Endometrial microvascular endothelial cells (primary cell): ENCODE results near the gene DYNC1I1. TPM values are rescaled to one million over a fixed set of nuclear protein-coding genes. Genes with fewer than 3 reads are reported as not detected.

ENCODE experiments used
- in situ Hi-C: cut with HindIII; loops from 2 replicates; pipeline ENCODE4 v1.10.0; 2017; ENCODE audit warnings: low sequenced_read_pairs, low pct_unique_long_range_greater_than_20kb; ENCODE audit errors: inconsistent ontology term
- total RNA-seq: library from RNA; depleted of rRNA; stranded (reverse); fragments of >200 nt; gene quantifications from one replicate; pipeline ENCODE4 v1.2.3, GENCODE V29; 2015; ENCODE audit errors: inconsistent ontology term

Gene DYNC1I1
- total RNA-seq, 1 donor from 2014 or later, result 0.28 TPM

DNA sequence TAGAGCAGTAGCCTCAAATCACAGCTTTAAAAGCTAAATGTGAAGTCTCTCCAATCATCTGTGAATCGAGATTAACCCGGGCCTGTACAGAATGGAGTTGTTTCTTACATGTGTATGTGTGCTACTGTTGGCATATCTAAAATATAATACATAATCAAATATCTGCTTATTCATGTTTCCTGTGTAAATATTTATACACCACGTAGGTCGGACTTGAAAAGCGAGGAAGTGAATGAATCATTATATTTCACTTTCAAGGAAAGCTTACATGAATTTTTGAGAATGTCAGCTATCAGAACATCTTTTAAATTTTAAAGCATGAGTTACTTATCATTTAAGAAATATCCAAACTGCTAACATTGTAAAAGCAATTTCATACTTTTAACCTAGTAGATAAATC, 316.2 kb downstream of the DYNC1I1 start:
- in situ Hi-C loops, result no loop called here

DNA sequence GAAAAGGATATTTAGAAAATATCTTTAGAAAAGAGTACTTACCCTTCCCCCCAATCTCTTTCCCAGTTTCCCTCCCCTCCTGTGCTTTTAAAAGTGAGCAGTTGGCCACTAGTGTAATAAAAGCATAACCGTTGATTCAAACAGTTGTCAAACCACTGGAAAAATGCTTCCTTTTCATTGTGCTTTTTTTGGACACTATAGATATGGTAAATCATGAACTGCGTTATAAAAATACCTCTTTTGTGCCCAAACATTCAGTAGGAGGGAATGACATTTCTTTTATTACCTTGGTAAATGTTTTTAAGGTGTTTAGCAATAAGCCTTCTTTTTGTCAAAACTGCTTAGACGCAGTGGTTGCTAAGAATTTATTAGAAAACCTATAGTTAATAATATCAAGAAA, 317.2 kb downstream of the DYNC1I1 start:
- in situ Hi-C loops, result no loop called here

DNA sequence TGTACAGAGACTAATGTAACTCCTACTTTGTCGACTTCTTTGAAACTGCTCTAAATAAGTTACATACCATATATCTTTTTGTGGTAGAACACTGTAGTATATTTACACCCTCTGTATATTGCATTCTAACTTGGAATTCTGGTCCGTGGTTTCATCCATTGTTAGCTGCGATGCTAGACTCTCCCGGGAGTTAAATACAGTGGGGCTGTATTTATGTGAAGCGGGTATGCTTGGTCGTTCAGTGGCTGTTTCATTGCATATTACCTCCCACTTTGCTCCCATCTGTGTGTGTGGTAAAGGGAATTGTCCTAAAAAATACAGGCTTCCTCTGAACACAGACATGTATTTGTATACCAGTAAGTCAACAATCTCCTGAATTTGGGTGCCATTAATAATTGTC, 318.4 kb downstream of the DYNC1I1 start:
- in situ Hi-C loops, result no loop called here

GRCh38 chr7:96093435-96093834, 321.1 kb downstream of the DYNC1I1 start:
- in situ Hi-C loops, result no loop called here

DNA sequence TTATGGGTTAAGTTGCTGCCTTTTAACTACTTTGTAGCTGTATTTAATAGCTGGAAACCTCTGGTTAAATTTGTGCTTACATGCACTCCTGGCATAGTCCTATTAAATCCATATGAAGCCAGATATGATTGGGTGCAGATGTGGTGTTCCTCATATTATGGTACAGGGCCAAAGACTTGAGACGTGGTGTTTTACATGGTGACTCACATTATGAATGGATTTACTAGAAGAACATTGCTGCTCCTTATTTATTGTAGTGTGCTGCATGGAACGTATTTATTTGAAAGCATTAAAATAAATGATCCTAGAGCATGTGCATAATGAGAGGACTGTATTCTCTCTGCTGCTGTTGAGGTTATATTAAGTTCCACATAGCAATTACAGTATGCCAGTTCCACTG, 325.5 kb downstream of the DYNC1I1 start:
- in situ Hi-C loops, result no loop called here

GRCh38 chr7:96100737-96101136, 328.4 kb downstream of the DYNC1I1 start:
- in situ Hi-C loops, result no loop called here

DNA sequence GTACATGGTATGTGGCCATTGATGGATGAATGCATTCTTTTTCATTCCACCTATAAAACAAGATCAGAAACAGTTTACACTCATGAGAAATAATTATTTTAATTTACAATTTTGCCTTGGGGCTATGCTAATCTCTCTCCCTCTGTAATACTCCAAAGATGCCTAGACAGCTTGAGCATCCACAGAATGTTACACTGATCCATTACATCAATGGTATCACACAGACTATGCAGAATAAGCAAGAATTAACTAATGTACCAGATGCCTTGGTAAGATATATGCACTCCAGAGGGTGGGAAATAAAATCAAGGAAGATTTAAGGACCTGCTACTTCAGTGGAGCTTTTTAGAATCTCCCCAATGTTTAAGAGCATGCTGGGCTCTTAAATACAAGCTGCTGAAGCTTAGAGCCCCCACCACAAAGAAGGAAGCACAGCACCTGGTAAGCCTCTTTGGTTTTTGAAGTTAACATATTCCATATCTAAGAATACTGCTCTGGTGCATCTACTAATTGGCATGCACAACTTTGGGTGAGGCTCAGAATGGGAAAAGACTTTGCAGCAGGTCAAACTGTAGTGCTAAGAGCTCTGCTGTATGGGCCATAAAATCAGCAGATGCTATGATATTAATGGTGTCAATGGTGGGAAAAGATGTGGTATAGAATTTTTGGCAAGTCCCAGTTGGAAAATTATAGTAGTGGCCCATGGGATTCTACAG, 329.9 kb downstream of the DYNC1I1 start:
- in situ Hi-C loops, result no loop called here

- in situ Hi-C loops, result no loop called here
Observed at GRCh38 chr7:96104984-96105383, 332.6 kb downstream of the DYNC1I1 start.

DNA sequence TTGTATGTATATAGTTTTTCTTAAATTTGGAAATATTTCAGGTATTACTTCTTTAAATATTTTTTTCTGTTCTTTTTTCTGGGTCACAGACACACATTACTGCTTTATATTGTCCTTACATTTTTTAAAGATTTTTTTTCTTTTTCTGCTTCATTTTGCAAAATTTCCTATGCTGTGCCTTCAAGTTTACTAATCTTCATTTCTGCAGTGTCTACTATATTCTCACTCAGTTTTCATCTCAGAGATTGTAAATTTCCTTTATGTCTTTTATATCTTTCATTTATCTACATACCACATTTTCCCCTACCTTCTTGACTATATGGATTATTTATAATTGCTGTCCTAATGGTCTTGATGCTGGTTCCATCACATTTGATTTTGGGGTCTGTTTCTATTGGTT, 339.1 kb downstream of the DYNC1I1 start:
- in situ Hi-C loops, result no loop called here

DNA sequence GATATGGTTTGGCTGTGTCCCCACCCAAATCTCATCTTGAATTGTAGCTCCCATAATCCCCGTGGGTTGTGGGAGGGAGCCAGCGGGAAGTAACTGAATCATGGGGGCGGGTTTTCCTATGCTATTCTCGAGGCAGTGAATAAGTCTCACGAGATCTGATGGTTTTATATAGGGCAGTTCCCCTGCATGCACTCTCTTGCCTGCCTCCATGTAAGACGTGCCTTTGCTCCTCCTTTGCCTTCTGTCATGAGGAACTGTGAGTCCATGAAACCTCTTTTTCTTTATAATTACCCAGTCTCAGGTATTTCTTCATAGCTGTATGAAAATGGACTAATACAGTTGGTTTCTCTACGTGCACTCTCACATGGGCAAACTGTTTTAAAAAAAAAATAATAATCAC, 341.8 kb downstream of the DYNC1I1 start:
- in situ Hi-C loops, result no loop called here

DNA sequence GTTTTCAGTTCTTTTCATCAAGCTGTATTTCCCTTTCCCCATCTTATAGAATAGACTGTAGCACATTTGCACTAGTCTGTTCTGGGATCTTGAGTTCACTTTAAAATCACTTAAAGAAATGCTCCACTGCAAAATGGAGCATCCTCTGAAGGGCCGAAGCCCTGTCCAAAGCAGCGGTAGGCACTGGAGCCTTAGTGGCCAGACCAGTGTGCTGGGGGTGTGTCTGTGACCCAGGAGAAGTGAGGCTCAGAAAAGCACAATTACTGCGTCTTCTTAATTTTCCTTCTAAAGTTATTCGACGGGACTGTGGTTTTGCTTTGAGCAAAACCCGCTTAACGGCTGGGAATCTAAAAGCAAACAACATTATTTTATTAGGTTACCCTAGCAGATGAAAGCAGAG, 343.8 kb downstream of the DYNC1I1 start:
- in situ Hi-C loops, result no loop called here

DNA sequence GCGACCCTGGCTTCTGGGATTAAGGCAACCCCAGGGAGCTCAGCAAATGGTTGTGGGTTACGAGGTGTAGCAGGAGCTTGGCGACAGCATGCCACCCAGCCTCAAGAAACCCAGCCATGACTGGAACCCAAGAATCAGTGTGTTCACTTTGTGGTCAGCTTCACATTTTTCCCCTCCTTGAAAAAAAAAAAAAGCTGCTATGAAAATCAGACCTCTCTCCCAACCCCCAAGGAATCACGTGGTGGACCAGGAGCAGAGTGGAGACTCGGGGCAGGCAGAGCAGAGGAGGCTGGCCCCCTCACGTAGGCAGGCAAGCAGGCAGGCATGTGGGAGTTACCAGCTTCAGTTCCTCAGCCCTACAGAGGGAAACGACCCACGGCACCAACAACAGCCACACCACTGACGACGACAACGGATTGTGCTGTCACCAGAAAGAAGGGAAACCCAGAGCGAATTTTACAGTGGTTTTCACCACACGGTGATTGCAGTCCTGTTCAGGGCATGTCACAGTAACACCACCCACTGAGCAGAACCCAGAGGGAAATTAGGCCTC, 346.2 kb downstream of the DYNC1I1 start:
- in situ Hi-C loops, result no loop called here

GRCh38 chr7:96120445-96121225, 348.3 kb downstream of the DYNC1I1 start:
- in situ Hi-C loops, result no loop called here

DNA sequence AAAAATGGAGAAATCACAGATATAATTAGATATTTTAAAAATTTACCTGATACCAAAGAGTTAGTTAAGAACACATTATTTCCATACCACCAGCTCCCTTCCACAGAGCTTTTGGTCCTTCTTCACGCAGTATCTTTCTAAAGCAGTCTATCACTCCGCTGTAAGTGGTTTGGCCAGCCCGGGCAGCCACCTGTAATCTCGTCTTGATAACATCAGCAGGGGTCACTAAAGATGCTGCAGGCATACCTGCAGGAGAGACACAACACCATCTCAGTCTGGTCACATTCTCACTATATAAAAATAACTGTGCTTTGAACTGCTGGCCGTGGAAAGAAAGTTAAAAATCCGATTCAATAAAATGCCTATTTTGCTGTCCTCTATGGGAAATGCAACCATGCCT, 349.4 kb downstream of the DYNC1I1 start:
- in situ Hi-C loops, result no loop called here

DNA sequence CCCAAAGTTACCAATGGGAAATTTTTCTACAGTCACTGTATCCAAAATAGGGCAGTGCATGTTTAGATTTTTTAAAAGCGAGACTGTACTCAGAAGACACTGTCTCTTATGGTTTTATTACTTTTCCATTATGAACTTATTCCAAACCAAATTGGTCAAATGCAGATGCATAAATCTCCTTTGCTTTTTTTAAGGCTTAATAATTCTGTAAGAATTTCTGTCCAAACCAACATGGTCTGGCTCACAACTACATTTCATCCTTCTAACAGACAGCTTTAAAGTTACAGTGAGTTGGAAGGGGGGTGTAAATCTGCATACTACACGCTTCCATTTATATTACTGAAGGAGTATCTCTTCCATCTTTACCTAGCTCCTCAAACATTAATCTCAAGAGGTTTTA, 350.4 kb downstream of the DYNC1I1 start:
- in situ Hi-C loops, result no loop called here

- in situ Hi-C loops, result no loop called here
Observed at GRCh38 chr7:96126382-96126781, 354.0 kb downstream of the DYNC1I1 start.

DNA sequence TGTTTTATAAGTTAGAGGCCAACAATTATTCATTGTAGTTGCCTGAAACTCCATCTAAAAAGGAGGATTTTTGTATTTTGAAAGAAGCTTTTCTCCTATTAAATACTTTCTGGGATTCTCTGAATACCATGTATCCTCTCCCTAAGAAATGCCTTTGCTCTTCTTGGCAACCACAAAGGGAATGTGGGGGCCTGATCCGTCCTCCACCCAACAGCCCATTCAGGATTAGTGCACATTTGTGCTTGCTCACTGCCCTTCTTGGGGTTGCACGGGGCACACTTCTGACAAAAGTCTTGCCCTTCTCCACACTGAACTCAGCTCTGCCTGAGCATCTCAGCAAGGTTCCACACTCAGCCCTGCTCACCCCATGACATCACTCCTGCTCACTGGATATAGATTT, 355.4 kb downstream of the DYNC1I1 start:
- in situ Hi-C loops, result no loop called here

DNA sequence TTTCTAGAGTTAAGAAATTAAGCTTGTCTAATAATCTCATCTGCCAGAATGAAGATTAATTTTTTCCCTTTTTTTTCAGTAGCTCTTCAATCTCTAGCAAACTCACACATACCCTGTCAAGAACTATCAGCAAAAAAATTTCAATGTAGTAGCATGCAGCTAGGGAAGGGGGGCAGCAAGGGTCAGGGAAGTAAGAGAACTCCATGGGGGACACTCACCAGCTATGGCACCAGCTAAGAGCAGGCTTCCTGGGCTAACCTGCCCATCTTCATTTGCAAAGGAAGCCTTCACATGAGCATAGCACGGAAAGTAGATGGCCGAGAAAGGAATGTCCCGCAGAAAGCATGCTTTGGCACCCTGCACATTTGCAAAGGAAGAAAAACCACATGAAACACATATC, 359.2 kb downstream of the DYNC1I1 start:
- in situ Hi-C loops, result no loop called here

- in situ Hi-C loops, result no loop called here
Observed at GRCh38 chr7:96135241-96135640, 362.9 kb downstream of the DYNC1I1 start.

GRCh38 chr7:96136600-96137239, 364.4 kb downstream of the DYNC1I1 start:
- in situ Hi-C loops, result no loop called here
